ENCODE results near the gene PNMA8A. TPM values are rescaled to one million over a fixed set of nuclear protein-coding genes. Genes with fewer than 3 reads are reported as not detected.

Gene PNMA8A
- total RNA-seq (not detected in 2 replicates), polyA plus RNA-seq (0.26 TPM in 1 of 2 replicates, not detected in the other), polyA minus RNA-seq (0.21 TPM in 1 of 2 replicates, not detected in the other)
- 1.2 TPM for total RNA-seq (2013)

- Histone ChIP-seq H2AFZ (ENCODE audit: insufficient read depth, low read depth, low read length, poor library complexity, severe bottlenecking) (peak within 1 kb of the TSS; percentile 54), H3K4me1 (ENCODE audit: control insufficient read depth in 2 of 2, insufficient read depth in 2 of 2, low read length in 2 of 2) (peaks cover 6 to 8% of the 10 kb centered on the region in 2 donors), H3K9ac (ENCODE audit: low read length) (no peak within 1 kb of the TSS), H3K4me2 (replicated peaks; ENCODE audit: low read depth, low read length, poor library complexity, severe bottlenecking) (peak within 1 kb of the TSS; percentile 55), H3K9me3 (ENCODE audit: control extremely low read depth in 1 of 3, control insufficient read depth in 2 of 3, insufficient read depth in 1 of 3, low read length in 2 of 3) (no peaks in the 10 kb centered on the region), H3K79me2 (ENCODE audit: control insufficient read depth, insufficient read depth, low read length) (no peaks in the 10 kb centered on the region), H3K4me3 (ENCODE audit: control extremely low read depth in 1 of 5, extremely low read depth in 1 of 5, insufficient read depth in 1 of 5, low read depth in 2 of 5, low read length in 4 of 5) (peak within 1 kb of the TSS in 1 of 5 experiments; percentile 20), H3K27ac (ENCODE audit: low read length in 2 of 2) (no peak within 1 kb of the TSS), H4K20me1 (ENCODE audit: control insufficient read depth, insufficient read depth, low read length, poor library complexity, severe bottlenecking) (no peaks in the 10 kb centered on the region), H3K36me3 (replicated peaks in 1 of 2; ENCODE audit: control extremely low read depth in 1 of 2, control insufficient read depth in 1 of 2, extremely low read depth in 1 of 2, insufficient read depth in 2 of 2, low read length in 1 of 2) (no peaks in the 10 kb centered on the region), H3K27me3 (replicated peaks in 1 of 4; ENCODE audit: control extremely low read depth in 1 of 4, control insufficient read depth in 3 of 4, insufficient read depth in 4 of 4, low read length in 3 of 4) (peaks cover 0 to 25% (median 12%) of the 10 kb centered on the region in 4 experiments)
- no peaks in the 10 kb centered on the region for H3K4me1 Mint-ChIP-seq
- ChIA-PET CTCF (no interaction called here), POLR2A (no interaction called here)
- H3K27me3 Mint-ChIP-seq = peaks cover 58% of the 10 kb centered on the region
- WGBS (ENCODE audit: insufficient coverage) = 8% methylated on average over 57 of the region's 57 CpGs
- TF ChIP-seq EZH2 (IDR thresholded peaks at IDR 0.05; ENCODE audit: borderline replicate concordance, insufficient read depth, low read depth, low read length, poor library complexity, severe bottlenecking) (no peak), CTCF (IDR thresholded peaks at IDR 0.05) (no peak)
- ATAC-seq (ENCODE audit: low read depth) (no peak), DNase-seq (no peak)
- intact Hi-C loops (cut with micrococcal nuclease) = no loop called here
- H3K4me3 Mint-ChIP-seq = no peak within 1 kb of the TSS
- H3K27ac Mint-ChIP-seq = no peak within 1 kb of the TSS
- no peaks in the 10 kb centered on the region for H3K9me3 Mint-ChIP-seq (ENCODE audit: insufficient read depth)
Measured at GRCh38 chr19:46471116-46471733, at the start of gene PNMA8A. TSS of gene PNMA8A (minus strand) at chr19:46471563. CDS start at chr19:46471035, 528 bp downstream.

GRCh38 chr19:46520616-46521015, 49.3 kb upstream of the PNMA8A start:
- Histone ChIP-seq H3K9ac (ENCODE audit: low read length) (no peak overlapping the region), H3K36me3 (replicated peaks in 1 of 2; ENCODE audit: control extremely low read depth in 1 of 2, control insufficient read depth in 1 of 2, extremely low read depth in 1 of 2, insufficient read depth in 2 of 2, low read length in 1 of 2) (no peaks in the 10 kb centered on the region), H3K4me2 (replicated peaks; ENCODE audit: low read depth, low read length, poor library complexity, severe bottlenecking) (no peak overlapping the region), H4K20me1 (ENCODE audit: control insufficient read depth, insufficient read depth, low read length, poor library complexity, severe bottlenecking) (no peaks in the 10 kb centered on the region), H3K27me3 (replicated peaks in 1 of 4; ENCODE audit: control extremely low read depth in 1 of 4, control insufficient read depth in 3 of 4, insufficient read depth in 4 of 4, low read length in 3 of 4) (peaks cover 0 to 1% (median 0%) of the 10 kb centered on the region in 4 experiments), H3K9me3 (ENCODE audit: control extremely low read depth in 1 of 3, control insufficient read depth in 2 of 3, insufficient read depth in 1 of 3, low read length in 2 of 3) (peaks cover 0 to 12% (median 2%) of the 10 kb centered on the region in 3 donors), H2AFZ (ENCODE audit: insufficient read depth, low read depth, low read length, poor library complexity, severe bottlenecking) (no peak overlapping the region), H3K4me1 (ENCODE audit: control insufficient read depth in 2 of 2, insufficient read depth in 2 of 2, low read length in 2 of 2) (peaks cover 5 to 8% of the 10 kb centered on the region in 2 donors), H3K79me2 (ENCODE audit: control insufficient read depth, insufficient read depth, low read length) (no peaks in the 10 kb centered on the region), H3K4me3 (ENCODE audit: control extremely low read depth in 1 of 5, extremely low read depth in 1 of 5, insufficient read depth in 1 of 5, low read depth in 2 of 5, low read length in 4 of 5) (no peak overlapping the region), H3K27ac (ENCODE audit: low read length in 2 of 2) (no peak overlapping the region)
- peaks cover 15% of the 10 kb centered on the region for H3K4me1 Mint-ChIP-seq
- no peak overlapping the region for H3K4me3 Mint-ChIP-seq
- H3K9me3 Mint-ChIP-seq (ENCODE audit: insufficient read depth) = no peaks in the 10 kb centered on the region
- H3K27me3 Mint-ChIP-seq = peaks cover 5% of the 10 kb centered on the region
- no peak overlapping the region for H3K27ac Mint-ChIP-seq
- DNase-seq (no peak), ATAC-seq (ENCODE audit: low read depth) (no peak)
- ChIA-PET POLR2A (interaction anchor here (0.6 kb wide), 1 partner anchor 320 kb away, joined by 3 read pairs; no protein-coding TSS in a partner anchor), CTCF (interaction anchor here (0.9 to 1.1 kb wide), 3 partner anchors 8 to 17 kb away, joined by 3 to 7 read pairs (median 6); no protein-coding TSS in a partner anchor)
- intact Hi-C loops (cut with micrococcal nuclease) = no loop called here
- no peak for TF ChIP-seq EZH2 (IDR thresholded peaks at IDR 0.05; ENCODE audit: borderline replicate concordance, insufficient read depth, low read depth, low read length, poor library complexity, severe bottlenecking)
- WGBS (ENCODE audit: insufficient coverage) = 72% methylated on average over 2 of the region's 6 CpGs

All from B cell (primary cell).